ENCODE results near the gene C11orf98. TPM values are rescaled to one million over a fixed set of nuclear protein-coding genes. Genes with fewer than 3 reads are reported as not detected.

The C11orf98 gene
- total RNA-seq, 1 donor from 2014 or later: 73.6 TPM

GRCh38 chr11:62682518-62682917, 17.5 kb upstream of the C11orf98 start:
- DNase-seq: no peak
- peaks cover 17% of the 10 kb centered on the region for H3K4me1 Mint-ChIP-seq (ENCODE audit: low read depth, unreplicated experiment)
- H3K9me3 Mint-ChIP-seq (ENCODE audit: unreplicated experiment): peaks cover 8% of the 10 kb centered on the region
- H3K27ac Mint-ChIP-seq (ENCODE audit: unreplicated experiment): no peak overlapping the region
- H3K36me3 Mint-ChIP-seq (ENCODE audit: unreplicated experiment): peaks cover 6% of the 10 kb centered on the region
- TF ChIP-seq CTCF (IDR thresholded peaks at IDR 0.05; ENCODE audit: partially characterized antibody, unreplicated experiment): no peak
- no peak overlapping the region for H3K4me3 Mint-ChIP-seq (ENCODE audit: unreplicated experiment)
- no peaks in the 10 kb centered on the region for H3K27me3 Mint-ChIP-seq (ENCODE audit: unreplicated experiment)

- peaks cover 20% of the 10 kb centered on the region for H3K4me1 Mint-ChIP-seq (ENCODE audit: low read depth, unreplicated experiment)
- peaks cover 2% of the 10 kb centered on the region for H3K27me3 Mint-ChIP-seq (ENCODE audit: unreplicated experiment)
- peaks cover 5% of the 10 kb centered on the region for H3K9me3 Mint-ChIP-seq (ENCODE audit: unreplicated experiment)
- H3K4me3 Mint-ChIP-seq (ENCODE audit: unreplicated experiment): peak overlapping the region; percentile 76
- H3K27ac Mint-ChIP-seq (ENCODE audit: unreplicated experiment): peak overlapping the region; percentile 59
- TF ChIP-seq CTCF (IDR thresholded peaks at IDR 0.05; ENCODE audit: partially characterized antibody, unreplicated experiment): peak; percentile 65
- peaks cover 6% of the 10 kb centered on the region for H3K36me3 Mint-ChIP-seq (ENCODE audit: unreplicated experiment)
- DNase-seq: no peak
Observed at GRCh38 chr11:62680825-62681240, 15.8 kb upstream of the C11orf98 start.

GRCh38 chr11:62678770-62679696, 14.0 kb upstream of the C11orf98 start, which contains the start of gene UBXN1:
Gene UBXN1 (minus strand): TSS chr11:62679073. CDS start chr11:62678923, 150 bp downstream.
- Mint-ChIP-seq H3K27ac (ENCODE audit: unreplicated experiment) (peak within 1 kb of the TSS; percentile 93), H3K9me3 (ENCODE audit: unreplicated experiment) (peaks cover 6% of the 10 kb centered on the region), H3K27me3 (ENCODE audit: unreplicated experiment) (peaks cover 2% of the 10 kb centered on the region), H3K4me1 (ENCODE audit: low read depth, unreplicated experiment) (peaks cover 20% of the 10 kb centered on the region), H3K4me3 (ENCODE audit: unreplicated experiment) (peak within 1 kb of the TSS; percentile 93), H3K36me3 (ENCODE audit: unreplicated experiment) (peaks cover 6% of the 10 kb centered on the region)
- TF ChIP-seq CTCF (IDR thresholded peaks at IDR 0.05; ENCODE audit: partially characterized antibody, unreplicated experiment): no peak
- peak; percentile 85 for DNase-seq

GRCh38 chr11:62678433-62678769, 13.4 kb upstream of the C11orf98 start:
- Mint-ChIP-seq H3K4me3 (ENCODE audit: unreplicated experiment) (peak overlapping the region; percentile 93), H3K9me3 (ENCODE audit: unreplicated experiment) (peaks cover 6% of the 10 kb centered on the region), H3K27ac (ENCODE audit: unreplicated experiment) (peak overlapping the region; percentile 93), H3K36me3 (ENCODE audit: unreplicated experiment) (peaks cover 6% of the 10 kb centered on the region), H3K4me1 (ENCODE audit: low read depth, unreplicated experiment) (peaks cover 20% of the 10 kb centered on the region), H3K27me3 (ENCODE audit: unreplicated experiment) (peaks cover 2% of the 10 kb centered on the region)
- DNase-seq: no peak
- no peak for TF ChIP-seq CTCF (IDR thresholded peaks at IDR 0.05; ENCODE audit: partially characterized antibody, unreplicated experiment)

- Mint-ChIP-seq H3K4me1 (ENCODE audit: low read depth, unreplicated experiment) (peaks cover 20% of the 10 kb centered on the region), H3K27me3 (ENCODE audit: unreplicated experiment) (peaks cover 2% of the 10 kb centered on the region), H3K36me3 (ENCODE audit: unreplicated experiment) (peaks cover 6% of the 10 kb centered on the region), H3K27ac (ENCODE audit: unreplicated experiment) (peak overlapping the region; percentile 93), H3K9me3 (ENCODE audit: unreplicated experiment) (peaks cover 6% of the 10 kb centered on the region), H3K4me3 (ENCODE audit: unreplicated experiment) (peak overlapping the region; percentile 93)
- TF ChIP-seq CTCF (IDR thresholded peaks at IDR 0.05; ENCODE audit: partially characterized antibody, unreplicated experiment): no peak
- no peak for DNase-seq
Observed at GRCh38 chr11:62677714-62678113, 12.7 kb upstream of the C11orf98 start.
